ENCODE data around the gene MYO5C.

Gene MYO5C

DNA sequence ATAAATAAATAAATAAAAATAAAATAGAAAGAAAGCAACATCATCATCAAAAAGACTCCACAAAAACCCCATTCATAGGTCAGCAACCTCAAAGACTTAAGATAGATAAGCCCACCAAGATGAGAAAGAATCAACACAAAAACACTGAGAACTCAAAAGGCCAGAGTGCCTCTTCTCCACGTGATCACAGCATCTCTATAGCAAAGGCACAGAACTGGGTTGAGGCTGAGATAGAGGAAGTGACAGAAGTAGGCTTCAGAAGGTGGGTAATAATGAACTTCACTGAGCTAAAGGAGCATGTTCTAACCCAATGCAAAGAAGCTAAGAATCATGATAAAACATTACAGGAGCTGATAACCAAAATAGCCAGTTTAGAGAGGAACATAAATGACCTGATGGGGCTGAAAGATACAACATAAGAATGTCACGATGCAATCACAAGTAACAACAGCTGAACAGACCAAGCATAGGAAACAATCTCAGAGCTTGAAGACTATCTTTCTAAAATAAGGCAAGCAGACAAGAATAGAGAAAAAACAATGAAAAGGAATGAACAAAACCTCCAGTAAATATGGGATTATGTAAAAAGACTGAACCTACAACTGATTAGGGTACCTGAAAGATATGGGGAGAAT is 130.9 kb downstream of the MYO5C start:
- no peak for DNase-seq

DNA sequence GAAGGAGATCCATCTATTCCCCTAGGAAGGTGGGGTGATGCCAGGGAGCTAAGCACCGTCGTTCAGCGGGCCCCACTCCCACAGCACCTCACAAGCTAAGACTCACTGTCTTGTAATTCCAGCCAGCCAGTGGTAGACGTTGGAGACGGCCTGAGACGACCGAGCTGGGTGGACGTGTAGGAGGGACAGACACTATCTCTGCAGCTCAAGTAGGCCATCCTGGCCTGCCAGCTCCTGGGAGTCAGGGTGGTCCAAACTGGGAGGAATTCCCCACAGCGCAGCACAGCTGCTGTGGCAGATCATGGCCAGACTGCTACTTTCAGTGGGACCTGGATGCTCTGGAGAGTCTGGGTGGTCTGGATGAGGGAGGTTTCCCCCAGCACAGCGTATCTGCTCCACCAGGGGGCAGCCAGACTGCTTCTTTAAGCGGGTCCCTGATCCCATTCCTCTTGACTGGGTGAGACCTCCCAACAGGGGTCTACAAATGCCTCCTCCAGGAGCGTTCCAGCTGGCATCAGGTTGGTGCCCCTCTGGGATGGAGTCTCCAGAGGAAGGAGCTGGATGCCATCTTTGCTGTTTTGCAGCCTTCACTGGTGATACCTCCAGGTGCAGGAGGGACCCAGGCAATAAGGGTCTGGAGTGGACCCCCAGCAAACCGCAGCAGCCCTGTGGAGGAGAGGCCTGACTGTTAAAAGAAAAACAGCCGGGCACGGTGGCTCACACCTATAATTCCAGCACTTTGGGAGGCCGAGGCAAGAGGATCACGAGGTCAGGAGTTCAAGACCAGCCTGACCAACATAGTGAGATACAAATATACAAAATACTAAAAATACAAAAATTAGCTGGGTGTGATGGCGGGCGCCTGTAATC is 132.0 kb downstream of the MYO5C start:
- no peak for DNase-seq

DNA sequence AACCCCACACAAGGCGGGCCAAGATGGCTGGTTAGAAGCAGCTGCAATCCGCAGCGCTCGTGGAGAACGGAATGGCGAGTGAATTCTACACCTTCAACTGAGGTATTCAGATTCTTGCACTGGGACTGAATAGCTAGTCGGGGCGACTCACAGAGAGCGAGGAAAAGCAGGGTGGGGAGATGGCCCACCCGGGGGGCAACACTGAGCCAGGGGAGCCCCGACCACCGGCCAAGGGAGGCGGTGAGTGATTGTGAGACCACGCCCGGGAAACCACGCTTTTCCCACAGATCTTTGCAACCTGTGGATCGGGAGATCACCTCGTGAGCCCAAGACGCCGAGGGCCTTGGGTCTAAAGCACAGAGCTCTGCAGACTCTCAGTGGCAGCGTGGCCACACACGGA is 132.7 kb downstream of the MYO5C start:
- DNase-seq, result no peak

DNA sequence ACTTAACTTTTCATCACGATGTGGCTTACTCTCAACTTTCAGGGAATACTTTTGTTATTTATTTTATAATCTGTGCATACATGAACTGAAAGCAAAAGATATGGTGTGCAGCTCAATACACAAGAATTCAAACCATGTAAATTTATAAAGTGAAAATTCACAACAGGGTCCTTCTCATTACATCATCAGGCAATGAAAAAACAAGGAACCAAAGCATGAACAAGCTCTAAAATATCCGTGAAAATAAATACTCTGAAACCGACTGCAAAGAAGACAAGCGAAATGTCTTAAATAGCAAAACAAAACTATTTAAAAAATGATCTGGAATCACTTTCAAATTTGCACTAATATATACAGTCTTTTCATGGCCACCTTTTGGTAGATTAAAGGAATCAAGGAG is 133.3 kb downstream of the MYO5C start:
- no peak for DNase-seq

DNA sequence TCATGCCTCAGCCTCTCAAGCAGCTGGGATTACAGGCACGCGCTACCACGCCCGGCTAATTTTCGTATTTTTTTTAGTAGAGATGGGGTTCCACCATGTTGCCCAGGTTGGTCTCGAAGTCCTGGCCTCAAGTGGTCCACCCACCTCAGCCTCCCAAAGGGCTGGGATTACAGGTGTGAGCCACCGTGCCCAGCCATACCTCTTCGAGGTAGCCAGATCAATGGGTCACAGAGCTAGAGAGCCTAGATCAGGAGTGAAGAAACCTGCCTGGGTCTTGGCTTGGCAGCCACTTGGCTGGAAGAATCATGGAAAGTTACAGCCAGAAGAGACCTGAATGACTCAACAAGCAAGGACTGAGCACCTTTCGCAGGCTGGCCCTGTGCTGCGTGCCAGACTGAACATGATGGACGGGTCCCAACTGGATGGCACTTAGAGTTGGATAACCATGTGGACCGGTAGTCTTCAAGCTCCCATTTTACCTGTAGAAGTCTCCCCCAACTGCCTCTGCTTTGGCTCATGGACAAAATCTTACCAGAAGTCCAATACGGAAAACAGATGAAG is 134.1 kb downstream of the MYO5C start:
- DNase-seq, result no peak

DNA sequence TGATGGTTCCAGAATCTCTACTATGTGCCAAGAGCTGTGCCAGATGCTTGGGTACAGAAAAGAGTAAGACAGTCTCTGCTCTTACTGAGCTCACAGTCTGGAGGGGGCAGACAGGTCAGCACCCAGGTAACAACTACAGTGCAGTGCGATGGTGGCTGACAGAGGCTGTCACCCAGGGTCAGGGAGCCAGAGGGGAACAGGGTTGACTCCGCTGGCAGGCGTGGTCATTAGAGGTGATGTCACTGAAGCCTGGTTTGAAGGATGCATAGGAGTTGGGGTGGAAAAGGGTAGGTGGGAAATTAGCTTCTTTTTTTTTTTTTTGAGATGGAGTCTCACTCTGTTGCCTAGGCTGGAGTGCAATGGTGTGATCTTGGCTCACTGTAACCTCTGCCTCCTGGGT is 136.0 kb downstream of the MYO5C start:
- no peak for DNase-seq

DNA sequence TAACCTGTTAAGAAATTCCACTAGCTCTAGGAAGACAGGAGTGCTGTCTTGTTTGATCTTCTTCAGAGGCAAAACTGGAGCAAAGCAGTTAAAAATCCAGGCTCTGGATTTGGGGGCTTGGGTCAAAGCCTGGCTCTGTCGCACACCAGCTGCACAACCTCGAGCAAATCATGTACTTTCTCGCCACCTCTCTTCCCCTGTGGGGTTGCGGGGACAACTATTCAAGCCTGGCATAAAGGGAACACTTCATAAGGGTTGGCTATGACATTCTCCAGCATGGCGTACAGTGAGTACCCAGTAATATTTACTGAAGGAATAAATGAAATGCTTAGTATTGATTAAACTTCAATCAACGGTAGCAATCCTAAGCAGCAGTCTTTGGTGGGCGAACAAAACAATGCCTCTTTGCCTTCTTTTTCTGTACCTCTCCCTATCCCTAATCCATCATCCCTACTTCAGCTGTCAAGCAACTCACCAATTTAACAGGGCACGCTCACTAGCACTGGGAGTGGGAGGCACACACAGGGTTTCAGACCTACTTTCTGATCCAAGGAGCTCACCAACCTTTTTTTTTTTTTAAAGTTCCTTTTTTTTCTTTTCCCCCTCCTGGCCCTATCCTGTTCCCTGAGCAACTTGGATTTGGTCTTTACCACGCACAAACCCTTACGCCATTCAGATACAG is 137.4 kb downstream of the MYO5C start:
- DNase-seq, result no peak

DNA sequence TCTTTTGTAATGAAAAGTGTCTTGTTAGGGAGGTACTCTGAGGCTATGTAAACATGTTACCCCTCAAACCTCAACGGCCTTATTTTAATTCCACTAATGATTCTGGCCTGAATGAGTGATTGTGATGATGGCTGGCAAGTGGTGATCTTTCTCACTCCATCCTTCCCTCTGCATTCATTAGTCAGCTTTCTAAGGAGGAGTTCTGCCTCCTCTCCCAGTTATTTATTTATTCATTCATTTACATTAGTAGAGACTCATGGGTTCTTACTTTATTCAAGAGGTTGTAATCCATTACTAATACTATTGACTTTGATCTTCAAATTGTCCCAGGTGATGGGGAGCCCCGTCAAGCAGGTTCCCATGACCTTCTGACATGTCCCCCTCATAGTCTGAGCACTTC is 139.7 kb downstream of the MYO5C start:
- no peak for DNase-seq

DNA sequence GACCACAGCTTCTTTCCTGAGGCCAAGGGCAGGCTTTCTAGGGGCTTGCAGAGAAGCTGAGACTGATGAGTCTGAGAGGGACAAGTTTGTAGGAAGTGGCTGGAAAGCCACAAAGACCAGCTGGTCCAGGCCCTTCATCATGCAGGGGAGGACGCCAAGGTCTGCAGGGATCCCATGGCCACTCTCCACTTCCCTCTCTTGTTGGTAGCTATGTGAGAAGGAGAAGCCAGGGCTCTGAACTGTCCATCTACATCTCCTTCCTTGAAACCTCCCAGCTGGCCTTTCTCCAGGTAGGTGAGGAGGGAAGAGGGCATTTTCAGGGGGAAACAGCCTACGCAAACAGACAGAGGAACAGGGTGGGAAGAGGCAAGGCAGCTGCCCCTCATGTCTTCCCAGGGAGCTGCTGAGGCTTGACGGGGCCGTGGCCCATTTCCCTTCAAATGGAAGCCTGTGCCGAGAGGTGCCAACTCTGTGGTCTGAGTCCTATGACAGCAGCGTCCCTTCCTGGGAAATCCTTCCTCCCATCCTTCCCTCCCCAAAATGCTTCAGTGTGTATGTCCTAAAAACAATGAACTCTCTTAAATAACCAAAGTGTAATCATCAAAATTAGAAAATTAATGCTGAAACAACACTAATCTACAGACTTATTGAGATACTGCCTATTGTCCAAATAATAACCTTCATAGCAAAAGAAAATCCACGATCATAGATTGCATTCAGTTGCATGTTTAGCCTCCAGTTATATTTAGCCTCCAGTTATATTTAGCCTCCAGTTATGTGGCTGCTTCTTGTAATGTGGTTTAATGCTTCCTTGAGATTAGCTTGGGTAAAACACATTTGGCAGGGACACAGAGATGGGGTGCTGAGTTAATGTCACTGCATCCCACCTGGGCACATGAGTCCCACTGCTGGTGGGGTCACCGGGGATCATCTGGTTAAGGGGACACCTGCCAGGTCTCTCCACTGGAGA is 140.4 kb downstream of the MYO5C start:
- DNase-seq, result no peak

DNA sequence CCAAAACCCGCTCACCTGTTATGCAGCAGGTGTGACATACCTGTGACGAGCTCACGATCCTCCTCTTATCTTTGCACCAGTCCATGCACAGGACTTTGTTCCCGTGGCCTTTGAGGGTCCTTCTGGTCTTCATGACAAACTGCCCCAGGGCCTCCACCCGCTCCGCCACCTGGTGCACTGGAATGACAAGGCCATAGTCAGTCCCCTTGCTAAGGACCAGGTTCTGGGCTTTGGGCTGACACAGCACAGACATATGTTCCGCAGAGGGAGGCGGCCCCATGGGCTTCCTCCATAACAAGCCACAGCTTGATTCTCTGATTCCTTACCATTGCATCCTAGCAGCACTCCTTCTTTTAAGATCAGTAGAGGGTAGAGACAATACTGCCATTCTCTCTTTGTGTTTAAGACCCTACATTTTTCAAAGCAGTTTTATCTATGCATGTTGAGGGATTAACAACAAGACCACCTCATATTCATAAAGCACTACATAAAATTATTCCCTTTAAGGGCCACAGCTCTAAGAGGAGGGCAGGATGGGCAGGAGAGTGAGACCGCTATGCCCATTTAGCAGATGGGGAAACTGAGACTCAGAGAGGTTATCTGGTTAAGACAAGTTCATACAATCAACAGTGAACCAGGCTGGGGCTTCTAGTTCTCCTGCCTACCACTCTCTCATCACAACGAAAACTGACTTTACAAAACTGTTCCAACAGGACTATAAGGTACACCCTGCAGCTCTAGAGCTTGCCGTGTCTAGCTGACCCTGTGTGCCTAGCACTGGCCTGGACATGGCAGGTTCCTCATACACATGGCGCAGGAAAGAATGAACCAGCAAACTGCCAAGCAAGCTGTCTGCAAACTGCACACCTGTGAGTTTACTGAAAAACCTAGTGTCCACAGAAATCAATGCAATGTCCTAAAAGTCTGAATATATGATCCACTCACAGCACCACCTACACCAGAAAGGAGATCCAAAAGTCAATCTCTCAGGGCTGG is 141.4 kb downstream of the MYO5C start:
- DNase-seq, result no peak

DNA sequence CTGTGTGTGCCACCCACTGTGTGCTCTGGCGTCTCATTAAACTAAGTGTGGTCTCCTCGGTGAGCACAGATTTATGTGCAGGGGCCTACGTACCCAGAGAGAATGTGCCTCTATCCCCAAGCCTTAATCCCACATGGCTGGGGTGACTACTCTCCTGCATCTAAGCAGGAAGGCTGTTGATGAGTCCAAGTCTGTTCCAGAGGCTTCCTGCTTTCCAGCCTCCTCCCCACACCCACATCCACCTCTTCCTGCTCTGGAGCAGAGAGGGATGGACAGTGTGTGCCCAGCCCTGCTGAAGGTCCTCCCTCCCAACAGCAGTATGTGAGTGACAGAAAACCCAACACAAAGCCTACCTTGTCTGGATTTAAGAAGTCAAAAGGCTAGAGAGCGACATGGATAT is 144.3 kb downstream of the MYO5C start:
- no peak for DNase-seq

DNA sequence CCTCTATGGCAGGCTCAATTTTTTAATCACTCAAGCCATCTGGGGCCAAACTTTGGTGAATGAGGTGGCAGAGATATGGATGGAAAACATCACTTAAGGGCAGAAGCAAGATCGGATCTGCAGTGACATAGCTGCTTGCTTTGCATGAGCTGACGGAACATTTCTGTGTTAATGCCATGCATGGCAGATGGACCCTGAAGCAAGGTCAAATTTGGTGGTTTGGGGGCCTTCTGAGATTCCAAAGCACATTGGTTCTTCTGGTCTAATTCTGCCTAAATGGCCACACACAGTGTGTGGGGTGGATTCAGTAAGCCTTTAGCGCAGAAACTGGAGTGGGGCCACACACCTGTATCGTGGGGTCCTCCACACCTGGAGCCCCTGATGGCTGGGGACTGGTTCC is 144.7 kb downstream of the MYO5C start:
- DNase-seq, result no peak

DNA sequence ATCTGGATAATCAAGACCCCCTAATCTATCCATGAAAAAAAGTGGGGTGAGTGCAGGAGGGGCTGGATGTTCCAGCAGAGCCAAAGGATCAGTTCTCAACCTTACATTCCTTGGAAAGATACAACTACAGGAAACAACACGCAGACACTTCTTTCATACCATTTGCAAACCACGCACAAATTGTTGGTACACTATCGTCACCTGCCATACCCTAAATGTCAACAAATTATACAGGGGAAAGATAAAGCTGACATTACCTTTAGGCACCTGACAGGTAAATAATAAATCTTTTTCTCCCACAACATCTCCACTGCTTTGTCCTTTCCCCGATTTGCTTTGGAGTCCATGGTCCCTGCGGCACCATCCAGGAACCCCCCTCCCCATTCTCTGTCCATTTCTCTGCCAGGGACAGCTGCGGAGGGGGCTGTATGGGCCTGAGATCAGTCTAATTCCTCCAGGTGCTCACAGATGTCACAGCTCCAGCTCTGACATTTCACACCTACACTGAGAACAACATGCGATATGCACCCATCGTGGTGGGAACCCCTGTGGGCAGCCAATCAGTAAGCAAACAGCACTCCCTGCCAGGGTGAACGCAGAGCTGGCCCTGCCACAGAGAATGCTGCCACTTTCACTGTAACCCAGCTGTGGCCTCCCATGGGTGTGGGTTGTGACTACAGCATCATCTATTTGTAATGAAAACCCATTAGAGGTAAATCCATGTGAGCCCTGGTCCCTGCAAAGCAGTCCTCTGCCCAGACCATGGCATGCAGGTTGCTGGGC is 145.4 kb downstream of the MYO5C start:
- no peak for DNase-seq

DNA sequence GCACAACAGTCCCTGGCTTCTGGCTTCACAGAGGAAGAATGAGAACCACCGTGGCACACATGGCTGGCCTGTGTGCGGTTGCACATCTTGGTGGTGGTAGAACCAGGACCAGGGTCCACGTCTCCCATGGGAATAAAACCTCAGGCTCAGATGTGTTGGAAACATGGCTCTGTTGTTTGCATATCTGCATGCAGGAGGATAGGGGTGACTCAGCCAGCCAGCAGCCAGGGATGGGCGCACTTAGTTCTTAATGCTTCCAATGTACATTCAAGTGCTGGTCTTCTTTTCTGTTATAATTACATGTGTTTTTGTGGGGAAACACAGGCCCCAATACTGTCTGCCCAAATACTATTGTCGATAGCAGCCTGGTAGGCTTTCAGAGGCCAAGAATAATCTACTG is 147.2 kb downstream of the MYO5C start:
- DNase-seq, result no peak

DNA sequence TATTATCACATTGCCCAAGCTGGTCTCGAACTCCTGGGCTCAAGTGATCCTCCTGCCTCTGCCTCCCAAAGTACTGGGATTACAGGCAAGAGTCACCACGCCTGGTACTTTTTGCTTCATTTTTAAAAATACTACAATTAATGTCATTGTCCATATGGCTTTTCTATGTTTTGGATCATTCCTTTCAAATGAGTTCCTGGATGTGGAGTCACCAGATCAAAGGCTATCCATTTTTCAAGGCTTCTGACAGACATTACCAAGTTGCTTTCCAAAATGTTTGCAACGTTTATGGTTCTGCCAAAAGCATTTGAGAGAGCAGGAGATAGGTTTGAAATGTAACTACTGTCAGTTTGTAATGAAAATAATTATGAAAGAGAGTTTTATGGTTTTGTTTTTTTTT is 148.8 kb downstream of the MYO5C start:
- no peak for DNase-seq

DNA sequence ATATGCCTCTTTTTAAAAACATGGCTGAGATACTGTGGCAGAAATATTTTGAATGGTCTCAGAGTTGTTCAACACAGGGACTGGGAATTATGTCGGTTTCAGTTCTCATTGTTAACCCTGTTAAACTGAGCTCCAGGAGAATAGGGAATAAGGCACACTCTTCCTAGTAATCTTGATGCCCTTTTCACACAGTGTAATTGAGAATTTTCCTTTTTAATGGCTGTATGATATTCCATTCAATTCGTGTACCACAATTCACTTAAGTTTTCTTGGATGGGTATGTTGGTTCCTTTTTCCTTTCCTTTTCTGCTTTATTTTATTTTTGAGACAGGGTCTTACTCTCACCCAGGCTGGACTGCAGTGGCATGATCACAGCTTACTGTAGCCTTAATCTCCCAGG is 149.3 kb downstream of the MYO5C start:
- DNase-seq, result no peak

DNA sequence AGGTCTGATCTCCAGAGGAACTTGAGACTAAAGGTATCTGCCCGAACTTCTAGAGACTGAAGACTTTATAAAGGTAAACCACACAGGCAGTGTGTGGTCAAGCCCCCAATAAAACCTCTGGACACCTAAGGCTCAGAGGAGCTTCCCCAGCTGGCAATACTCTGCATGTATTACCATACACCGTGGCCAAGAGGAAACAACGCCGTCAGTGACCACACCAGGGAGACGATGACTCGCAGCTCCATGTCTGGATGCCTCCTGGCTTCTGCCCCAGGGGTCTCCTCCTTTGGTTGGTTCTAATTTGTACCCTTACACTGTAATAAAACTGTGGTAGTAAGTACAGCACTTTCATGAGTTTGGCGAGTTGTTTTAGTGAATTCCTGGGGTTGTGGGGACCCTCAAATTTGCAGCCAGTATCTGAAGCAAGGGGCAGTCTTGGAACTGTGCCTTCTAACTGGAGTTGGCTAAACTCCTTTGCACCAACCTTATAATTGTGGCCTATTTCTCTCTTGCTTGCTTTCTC is 150.9 kb downstream of the MYO5C start:
- no peak for DNase-seq

DNA sequence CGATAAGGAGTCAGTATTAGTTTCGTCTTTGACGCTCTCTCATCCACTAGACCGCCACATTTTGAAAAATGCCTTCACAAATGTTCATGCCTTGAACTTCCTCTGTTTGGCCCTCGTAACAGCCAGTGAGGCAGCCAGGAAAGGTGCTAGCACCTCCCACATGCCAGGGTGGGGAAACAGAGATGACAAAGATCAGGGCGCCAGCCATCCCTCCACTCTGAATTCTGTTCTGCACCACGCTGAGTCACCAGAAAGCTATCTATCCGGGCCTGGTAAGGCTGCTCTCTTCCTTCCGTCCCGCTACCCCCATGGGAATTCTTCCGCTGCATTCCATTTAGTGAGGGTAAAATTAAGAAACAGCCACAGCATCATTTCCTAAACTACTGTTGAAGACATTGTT is 151.7 kb downstream of the MYO5C start:
- no peak for DNase-seq

Measured in NCI-H1048 (cell line).